Colon (tissue), 2 donors: ENCODE data around the gene SLC38A11.
A peak's percentile ranks its signal among the peaks of the same experiment; 100 is the strongest.

Experiments used
- FAIRE-seq: peaks from 2 replicates; lab custom pipeline; 2012; peaks lifted over from hg19 to GRCh38; lab: Jason Lieb, UNC
- donor health status: control.
- donor health status: control.

The SLC38A11 gene

DNA sequence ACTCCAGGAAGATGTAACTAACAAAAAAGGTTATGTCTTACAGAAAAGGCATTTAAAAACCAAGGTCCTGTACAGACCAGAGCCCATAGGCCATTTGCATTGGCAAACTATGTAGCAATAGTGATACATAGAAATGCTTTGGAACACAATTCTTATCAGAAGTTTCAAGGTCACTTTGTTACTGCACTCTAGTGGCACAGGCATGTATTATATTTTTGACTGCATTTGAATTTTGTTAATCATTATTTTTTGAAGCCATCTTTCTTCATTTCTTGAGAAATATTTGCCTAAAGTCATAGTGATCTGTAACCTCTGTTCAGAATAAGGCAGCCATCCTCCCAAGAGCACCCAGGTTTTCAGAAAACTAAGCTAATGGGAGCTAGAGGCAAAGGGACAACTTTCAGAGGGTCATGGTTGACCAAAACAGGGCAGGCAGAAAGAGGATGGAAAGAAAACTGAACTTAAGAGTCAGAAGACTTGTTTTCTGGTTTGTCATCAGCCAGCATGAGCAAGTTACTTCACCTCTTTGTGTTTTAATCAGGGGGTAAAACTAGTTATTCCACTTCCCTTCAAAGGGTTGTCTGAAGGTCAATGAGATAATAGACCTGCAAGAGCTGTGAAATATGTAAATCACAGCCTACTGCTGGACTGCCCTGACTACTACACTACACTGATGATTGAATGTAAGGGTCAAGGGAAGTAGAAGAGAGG lies 41.5 kb downstream of the SLC38A11 start:
- FAIRE-seq = no peak

DNA sequence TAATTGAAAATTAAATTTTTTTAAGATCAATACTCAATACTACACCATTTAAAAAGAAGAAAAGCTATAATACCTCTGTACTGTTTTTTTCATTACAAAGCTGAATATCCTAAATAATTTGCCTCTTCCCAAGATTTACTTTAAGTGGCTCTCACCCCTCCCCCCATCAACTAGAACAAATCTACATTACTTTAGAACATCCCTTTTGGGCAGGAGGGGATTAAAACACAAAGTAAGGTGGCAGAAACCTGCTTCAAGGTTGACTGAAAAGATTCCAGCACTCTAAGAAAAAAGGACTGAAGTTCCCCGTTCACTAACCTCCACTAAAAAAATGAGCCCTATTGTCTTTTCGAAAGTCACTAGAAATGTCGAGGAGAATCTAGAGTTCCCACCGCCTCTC lies 42.3 kb downstream of the SLC38A11 start:
- FAIRE-seq = no peak

DNA sequence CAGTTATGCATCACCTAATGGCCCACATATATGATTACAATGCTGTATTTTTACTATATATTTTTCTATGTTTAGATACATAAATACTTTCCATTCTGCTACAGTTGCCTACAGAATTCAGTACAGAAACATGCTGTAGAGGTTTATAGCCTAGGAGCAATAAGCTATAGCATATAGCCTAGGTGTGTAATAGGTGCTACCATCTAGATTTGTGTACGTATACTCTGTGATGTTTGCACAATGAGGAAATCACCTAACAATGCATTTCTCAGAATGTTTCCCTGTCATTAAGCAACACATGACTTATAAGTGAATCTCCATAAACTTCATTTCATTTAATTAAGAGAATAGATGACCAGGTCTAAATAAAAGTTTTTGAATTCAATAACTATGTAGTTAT lies 43.5 kb downstream of the SLC38A11 start:
- FAIRE-seq = peak; percentile 47

DNA sequence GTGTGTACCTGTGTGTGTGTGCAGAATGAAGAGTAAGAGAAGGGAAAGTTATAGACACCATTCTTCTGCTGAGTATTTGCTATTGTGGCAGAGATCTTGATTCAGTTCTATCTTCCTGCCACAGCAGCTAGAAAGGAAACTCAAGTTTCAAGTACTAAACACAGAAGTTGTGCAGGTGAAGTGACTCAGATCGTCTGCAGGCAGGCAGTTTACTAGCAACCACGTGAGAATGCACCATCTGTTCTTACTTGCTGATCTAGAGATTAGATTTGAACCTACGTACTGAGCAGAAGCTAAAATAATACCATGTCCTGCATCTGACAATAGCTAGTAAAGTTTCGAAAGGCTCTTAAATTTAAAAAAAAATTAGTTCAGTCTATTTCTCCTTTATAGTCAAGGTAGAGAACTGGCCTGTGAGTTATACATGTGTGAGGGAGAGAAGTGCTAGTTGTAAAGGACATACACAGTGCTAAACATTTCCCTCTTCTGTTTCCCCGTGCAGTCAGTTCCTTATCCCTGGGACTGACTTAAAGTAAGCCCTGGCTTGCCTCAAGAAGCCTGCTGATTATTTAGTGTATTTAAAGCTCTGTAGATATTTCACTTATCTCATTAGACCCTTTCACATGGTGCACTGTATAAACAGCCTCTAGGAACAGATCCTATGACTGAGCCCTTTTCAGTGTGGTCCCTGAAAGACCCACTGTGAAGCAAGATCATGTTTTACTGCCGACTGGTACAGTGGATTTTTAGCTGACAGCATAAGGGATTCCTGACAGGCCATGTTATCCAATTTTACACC lies 45.0 kb downstream of the SLC38A11 start:
- FAIRE-seq = no peak

DNA sequence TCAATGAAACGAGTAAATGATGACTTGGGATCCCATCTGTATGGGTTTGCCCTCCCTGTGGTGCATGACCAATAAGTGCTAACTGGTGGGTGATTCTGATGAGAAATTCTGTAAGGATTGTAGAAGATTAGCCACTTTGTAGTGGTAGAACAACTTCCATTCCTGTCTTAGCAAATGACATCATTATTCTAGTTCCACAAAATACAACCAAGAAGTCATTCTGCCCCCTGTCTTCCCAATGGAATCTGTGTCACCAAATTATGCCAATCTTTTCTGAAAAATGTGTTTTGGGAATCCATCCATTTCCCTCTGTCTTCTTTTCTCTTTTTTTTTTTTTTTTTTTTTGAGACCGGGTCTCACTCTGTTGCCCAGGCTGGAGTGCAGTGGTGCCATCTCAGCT lies 48.4 kb downstream of the SLC38A11 start:
- FAIRE-seq = no peak

DNA sequence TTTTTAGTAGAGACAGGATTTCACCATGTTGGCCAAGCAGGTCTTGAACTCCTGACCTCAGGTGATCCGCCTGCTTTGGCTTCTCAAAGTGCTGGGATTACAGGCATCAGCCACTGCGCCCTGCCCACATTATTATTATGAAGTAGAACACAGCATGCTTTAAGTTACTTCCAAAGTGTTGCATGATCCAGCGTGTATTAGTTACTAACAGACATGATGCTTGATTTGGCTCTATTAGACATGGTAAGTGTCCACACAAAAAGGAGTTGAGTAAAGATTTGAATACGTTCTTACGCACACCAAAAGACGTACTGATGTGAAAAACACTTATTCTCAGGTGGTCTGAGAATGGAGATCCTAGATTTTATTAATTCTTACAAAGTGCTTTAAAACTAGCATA lies 50.0 kb downstream of the SLC38A11 start:
- FAIRE-seq = no peak

DNA sequence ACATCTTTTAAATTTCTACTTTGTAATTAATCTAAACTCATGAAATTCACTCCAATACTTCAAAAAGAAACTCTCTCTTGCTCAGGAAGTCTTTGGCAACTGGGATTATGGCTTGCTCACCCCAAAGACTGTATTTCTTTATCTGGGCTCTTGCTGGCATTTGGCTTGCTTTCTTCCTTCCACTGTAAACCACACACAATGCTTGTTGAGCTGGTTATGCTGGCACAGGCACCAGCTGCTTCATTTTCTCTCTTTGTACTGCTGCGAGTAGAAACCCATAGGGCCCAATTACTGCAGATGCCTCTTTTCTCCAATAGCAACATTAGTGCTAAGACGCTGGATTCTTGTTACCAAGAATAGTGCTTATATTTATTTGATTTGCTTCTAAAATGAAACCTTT lies 51.4 kb downstream of the SLC38A11 start:
- FAIRE-seq = no peak

DNA sequence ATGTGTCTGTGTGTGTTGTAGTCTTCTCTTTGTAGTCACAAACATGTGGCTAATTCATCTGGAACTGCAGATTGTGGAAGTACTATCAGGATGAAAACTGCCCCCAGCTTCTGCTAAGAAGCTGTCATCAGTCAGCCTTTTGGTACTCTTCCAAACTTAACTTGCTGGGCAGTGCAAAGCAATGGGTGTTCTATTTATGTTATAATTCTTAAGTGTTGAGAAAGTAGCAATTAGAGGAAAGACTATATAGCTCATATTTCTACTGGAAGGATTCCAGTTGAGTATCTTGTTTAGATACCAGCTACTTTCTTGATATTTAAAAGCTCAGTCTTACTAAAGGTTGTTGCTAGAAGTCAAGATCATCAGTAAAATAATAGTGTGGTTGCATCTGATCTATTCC lies 52.1 kb downstream of the SLC38A11 start:
- FAIRE-seq = no peak

DNA sequence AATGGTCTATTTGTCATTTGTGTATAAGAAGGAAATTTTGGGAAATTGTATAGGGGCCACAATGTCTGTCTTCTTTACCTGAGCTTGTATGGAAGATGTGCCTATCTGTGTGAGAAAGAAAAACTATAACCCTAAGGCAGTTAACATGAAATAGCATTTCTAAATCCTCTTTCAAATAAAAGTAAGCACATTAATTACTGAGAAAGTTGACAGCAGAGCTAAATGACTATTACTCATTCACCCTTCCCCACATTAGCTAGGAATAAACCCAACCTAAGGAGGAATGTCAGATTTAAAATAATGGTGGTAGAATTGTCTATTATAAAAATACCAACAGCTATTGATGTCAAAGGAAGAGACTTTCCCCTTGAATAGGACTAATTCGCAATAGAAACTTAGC lies 56.2 kb downstream of the SLC38A11 start:
- FAIRE-seq = no peak

DNA sequence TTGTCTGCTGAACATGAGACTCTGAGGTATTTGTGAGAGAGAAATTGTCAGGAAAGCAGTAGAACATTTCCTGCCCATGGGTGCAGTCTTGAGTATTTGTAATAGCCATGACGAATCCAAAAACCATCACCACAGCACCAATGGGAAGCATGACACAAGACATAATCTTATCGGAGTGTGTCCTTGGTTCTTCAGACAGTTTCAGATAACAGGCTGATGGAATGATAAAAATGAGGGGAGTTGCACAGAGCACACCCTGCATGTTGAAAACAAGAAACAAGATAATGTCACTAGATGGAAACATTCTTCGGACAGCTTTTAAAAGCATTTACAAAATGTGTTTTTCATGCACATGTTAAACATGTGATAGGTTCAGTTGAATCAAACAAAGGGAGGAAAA lies 56.9 kb downstream of the SLC38A11 start:
- FAIRE-seq = no peak

DNA sequence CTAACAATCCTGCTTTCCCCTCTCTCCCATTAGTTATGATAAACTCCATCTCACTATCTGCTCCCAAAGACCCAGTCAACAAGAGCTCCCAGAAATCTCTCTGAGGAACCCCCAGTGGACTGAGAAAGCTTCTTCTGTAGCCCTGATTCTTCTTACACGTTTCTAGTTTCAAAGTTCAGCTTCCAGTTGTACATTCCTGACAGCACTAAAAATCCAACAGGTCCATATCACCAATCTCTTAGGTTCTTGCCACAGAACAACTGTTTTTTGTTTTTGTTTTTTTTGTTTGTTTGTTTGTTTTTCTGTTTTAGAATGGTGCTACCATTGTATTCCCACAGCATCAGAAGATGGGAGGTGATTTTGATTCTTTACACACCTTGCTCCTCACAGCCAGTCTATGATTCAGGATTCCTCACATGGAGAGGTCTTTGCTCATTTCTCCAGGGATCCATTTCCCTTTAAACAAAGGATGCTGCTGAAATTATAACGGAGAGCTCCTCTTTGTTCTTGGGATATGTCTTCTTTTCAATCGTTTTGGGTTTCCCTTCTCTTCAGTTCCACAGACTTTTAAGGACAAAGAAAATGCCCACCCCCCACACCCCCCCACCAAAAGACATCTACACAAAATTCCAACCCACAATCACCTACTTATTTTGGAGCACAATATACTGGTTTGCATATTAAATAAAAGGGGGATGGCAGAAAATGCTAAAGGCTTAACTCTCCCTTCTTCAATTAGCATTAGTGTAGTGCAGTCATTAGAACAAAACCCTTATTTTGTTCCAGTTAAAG lies 57.7 kb downstream of the SLC38A11 start:
- no peak for FAIRE-seq

DNA sequence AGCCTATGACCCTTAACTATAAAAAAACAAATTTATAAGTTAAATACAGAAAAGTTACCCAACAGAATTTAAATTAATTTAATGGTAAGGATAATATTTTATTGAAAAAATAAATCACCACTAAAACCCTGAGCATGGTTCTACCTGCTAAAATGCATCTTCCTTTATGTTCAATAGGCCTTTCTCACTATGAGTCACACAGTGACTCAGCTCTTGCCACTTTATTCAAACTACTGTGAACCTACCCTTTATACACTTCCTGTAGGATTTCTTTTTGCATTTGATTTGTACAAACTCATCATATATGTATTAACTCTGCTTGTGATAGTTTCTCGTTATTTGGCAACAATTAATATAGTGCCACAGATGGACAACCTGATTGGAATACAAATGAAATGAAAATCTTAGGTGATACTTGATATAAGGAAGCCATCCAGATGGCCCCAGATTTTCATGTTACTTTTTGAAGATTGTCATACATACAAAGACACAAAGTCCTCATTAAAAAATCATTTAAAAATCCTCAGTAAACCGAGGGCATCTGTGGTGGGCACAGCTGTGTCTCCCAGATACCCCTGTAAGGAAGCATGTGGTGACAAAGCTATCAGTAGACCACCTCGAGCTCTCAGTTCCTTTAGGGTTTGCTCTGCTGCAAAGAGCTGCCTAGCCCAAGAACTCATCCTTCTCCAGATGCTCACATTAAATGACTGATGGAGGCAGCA lies 58.5 kb downstream of the SLC38A11 start:
- FAIRE-seq = no peak

DNA sequence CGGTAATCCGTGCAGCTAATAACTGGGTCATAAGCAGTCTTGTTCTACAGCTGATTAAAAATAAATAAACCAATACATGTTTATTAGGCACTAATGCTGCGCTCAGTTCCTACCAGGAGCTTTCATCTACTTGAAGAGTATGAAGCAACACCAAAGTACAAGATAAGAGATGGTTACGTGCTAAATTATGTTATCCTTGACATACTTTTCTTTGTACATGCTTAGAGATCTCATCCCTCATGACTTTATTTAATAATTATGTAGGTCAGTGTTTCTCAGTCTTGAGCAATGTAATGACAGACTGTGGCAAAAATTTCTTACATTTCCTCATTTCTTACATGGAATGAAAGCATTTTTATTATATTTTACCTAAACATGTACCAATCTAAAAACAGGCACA lies 59.1 kb downstream of the SLC38A11 start:
- no peak for FAIRE-seq

DNA sequence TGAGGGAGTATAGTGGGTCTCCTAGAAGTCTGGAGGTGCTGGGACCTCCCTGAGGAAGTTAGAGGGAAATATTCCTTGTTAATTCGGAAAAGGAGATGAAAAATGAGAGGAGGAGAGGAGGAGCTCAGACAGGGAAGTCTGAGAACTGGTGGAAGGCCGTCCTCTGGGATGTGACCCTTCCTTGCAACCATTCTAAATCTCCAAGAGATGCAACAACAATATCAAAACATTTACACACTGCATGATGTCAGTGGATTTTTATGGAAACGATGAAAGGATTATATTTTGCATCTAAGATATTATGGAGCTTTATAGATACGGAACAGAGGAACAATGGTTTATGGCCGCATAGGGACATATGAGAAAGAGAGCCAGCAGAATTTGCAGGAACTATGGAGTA lies 63.9 kb downstream of the SLC38A11 start:
- no peak for FAIRE-seq

DNA sequence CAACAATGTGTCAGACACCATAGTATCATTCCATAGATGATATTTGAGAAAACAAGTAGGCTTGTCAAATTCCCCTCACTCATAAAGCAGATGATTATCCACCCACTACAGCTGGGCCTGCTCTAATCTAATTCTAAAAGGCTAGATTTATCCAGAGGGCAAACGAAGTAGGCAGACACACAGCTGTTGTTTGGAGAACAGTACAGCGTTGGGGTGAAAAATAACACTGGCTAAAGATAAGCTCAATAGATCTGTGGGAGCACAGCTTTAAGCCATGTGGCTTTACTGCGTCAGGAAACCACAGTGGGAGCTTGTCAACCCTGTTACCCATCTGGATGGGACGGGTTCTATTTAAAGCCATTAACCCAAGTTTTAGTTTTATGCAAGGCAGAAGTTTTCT lies 64.8 kb downstream of the SLC38A11 start:
- no peak for FAIRE-seq

DNA sequence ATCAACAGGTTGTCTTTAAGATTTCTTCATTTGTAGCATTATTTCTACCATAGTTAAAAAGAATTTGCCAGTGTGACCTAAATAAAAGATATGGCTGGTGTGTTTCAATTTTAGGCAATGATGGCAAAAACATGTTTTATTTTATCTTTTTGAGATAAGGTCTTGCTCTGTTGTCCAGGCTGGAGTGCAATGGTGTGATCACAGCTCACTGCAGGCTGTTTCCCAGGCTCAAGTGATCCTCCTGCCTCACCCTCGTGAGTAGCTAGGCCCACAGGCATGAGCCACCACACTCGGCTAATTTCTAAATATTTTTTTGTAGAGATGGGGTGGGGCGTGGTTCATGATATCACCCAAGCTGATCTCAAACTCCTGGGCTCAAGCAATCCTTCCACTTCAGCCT lies 66.7 kb downstream of the SLC38A11 start:
- no peak for FAIRE-seq

DNA sequence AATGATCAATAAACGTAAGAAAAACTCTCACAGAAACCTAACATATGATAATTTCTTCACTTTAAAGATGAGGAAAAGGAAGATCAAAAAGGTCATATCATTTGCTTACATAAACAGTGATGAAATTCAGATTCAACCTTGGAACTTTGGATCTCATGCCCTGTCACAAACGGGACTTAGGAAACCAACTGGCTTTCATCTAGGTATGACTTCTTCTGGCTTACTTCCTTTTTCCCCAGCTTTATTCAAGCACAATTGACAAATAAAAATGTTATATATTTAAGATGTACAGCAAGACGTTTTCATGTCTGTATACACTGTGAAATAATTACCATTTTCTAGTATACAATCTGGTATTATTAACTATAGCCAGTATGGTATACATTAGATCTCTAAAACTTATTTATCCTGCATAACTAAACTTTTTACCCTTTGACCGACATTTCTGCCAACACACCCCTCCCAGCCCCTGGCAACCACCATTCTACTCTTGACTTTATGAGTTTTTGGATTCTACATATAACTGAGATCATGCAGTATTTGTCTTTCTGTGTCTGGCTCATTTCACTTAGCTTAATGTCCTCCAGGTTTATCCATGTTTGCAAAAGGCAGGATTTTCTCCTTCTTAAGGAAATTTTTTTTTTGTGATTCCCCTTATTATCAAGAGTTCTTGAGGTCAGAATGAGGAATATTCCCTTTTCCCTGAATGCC lies 67.7 kb downstream of the SLC38A11 start:
- FAIRE-seq = no peak

DNA sequence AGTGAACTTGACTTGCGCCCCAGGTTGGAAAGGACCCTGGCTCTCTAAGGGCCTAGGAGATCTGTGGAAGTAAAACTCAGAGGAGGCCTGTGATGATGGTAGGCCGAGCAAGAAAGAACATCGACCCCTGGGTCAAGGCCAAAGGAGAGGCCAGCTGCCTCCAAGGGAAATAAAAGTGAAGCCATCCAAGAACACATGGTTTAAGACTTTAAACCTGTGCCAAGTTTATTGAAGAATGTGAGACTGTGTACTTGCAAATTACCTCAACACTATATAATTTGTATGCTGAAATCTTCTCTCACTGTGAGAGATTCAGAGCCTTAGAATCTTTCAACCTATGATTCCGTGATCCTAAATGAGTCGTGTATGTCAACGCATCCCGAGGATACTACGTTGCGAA lies 73.0 kb downstream of the SLC38A11 start:
- no peak for FAIRE-seq

DNA sequence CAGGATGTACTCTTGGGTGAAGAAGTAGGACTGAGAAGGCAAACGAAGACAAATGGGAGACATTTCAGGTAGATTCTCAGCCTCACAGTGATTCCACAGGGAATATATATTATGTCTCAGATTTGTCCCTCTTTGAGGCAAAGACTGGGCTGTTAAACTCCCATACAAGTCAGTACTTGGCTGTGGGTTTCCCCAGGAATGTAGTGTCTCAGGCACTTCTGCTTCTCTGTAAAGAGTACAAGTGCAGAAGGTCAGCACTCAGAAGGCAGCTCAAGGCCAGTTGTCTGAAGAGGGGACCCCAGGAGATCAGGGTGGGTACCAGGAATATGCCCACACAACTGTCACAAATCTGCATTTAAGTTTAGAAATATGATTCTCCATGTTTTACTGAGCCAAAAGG lies 73.8 kb downstream of the SLC38A11 start:
- FAIRE-seq = no peak

DNA sequence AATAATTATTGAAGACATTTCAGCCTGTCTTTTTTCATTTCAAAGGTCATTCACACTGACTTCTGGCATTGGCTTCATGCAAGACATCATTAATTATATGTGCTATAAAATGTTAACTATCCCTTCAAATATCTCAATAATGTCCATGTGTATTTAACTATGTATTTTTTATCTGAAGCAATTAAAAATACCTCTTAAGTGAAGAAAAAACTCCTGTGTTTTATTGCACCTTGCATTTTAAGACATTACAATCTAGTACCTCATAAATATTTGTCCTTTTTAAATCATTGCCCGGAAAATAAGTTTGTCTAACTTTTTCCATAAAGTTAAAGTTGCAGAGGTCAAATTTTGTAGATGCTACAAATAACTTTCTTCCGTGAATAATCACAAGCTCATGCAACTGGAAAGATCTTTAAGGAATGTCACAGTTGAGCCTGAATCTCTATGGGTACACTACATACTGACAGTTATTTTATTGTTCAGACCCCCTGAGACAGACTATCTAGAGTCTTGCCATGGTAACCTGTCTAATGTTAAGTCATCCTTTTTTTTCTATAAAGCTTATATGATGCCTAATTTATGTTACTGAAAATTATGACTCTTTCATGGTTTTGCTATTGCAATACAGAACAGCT lies 75.3 kb downstream of the SLC38A11 start:
- FAIRE-seq = no peak

DNA sequence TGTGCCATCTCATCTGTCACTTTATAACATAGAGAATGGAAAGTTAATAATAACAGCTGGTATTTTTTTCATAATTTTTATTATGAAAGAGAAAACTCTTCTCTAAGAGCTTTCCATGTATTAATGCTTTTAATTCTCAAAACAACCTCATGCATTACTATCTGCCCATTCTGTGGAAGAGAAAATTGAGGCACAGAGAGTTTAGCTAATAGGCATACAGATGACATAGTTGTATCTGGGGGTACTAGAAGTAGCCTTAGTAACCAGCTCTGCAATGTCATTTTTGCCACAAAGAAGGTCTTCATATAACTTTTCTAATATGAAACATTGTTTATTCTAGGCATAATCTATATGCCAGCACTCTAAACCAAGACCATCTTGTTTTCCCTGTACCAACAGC lies 77.4 kb downstream of the SLC38A11 start:
- FAIRE-seq = no peak
